ENCODE data around the gene VTCN1. TPM values are rescaled to one million over a fixed set of nuclear protein-coding genes. Genes with fewer than 3 reads are reported as not detected.

The VTCN1 gene
- polyA plus RNA-seq, 2 of the 4 experiments (the other 2 are of a cell fraction) = 0.04 to 0.18 TPM

- 85% methylated on average over 4 of the region's 4 CpGs for WGBS (ENCODE audit: missing lambda C conversion rate)
- no peak for FAIRE-seq
- CTCF ChIA-PET = interaction anchor here (2.0 kb wide), 1 partner anchor 30 kb away, joined by 9 read pairs; no protein-coding TSS in a partner anchor
Observed at GRCh38 chr1:117097443-117097842, 113.3 kb downstream of the VTCN1 start.

GRCh38 chr1:117096951-117097408 lies 113.7 kb downstream of the VTCN1 start:
- no peak for FAIRE-seq
- POLR2A ChIA-PET = no interaction called here
- 95% methylated on average over 3 of the region's 3 CpGs for WGBS (ENCODE audit: missing lambda C conversion rate)

More at GRCh38 chr1:117097443-117097842, 113.3 kb downstream of the VTCN1 start:
- Histone ChIP-seq H3K4me3 (no peak overlapping the region), H3K4me1 (peaks cover 14% of the 10 kb centered on the region), H3K4me2 (no peak overlapping the region), H3K27ac (no peak overlapping the region), H3K9me3 (no peaks in the 10 kb centered on the region)
- TF ChIP-seq ZSCAN20 (CRISPR knock-in tag; IDR thresholded peaks at IDR 0.05) (no peak), BCL3 (IDR thresholded peaks at IDR 0.05) (no peak), JUN (IDR thresholded peaks at IDR 0.05) (no peak), HES2 (IDR thresholded peaks at IDR 0.05) (no peak)
- POLR2A ChIA-PET = no interaction called here
- no peak for ATAC-seq
- DNase-seq (ENCODE audit: low read depth in 1 of 2, low spot score in 1 of 2) = no peak

More at GRCh38 chr1:117096951-117097408, 113.7 kb downstream of the VTCN1 start:
- no peak overlapping the region for H3K4me3 ChIP-seq
- no peaks in the 10 kb centered on the region for H3K9me3 ChIP-seq
- no peak overlapping the region for H3K4me2 ChIP-seq
- H3K27ac ChIP-seq = no peak overlapping the region
- no peak for ATAC-seq
- DNase-seq (ENCODE audit: low read depth in 1 of 2, low spot score in 1 of 2) = no peak
- H3K4me1 ChIP-seq = peaks cover 14% of the 10 kb centered on the region
- no peak for TF ChIP-seq POLR2A (IDR thresholded peaks at IDR 0.05; ENCODE audit: low read length)
- TF ChIP-seq HMGXB4 (CRISPR knock-in tag; IDR thresholded peaks at IDR 0.05; ENCODE audit: borderline replicate concordance) = no peak
- no peak for TF ChIP-seq KDM1A (IDR thresholded peaks at IDR 0.05; ENCODE audit: low read depth)
- no peak for TF ChIP-seq FOXS1 (CRISPR knock-in tag; IDR thresholded peaks at IDR 0.05)
- no peak for TF ChIP-seq RAD21 (conservative IDR thresholded peaks at IDR 0.05 in 1 of 2, IDR thresholded peaks at IDR 0.05 in 1 of 2)
- TF ChIP-seq HDAC2 (IDR thresholded peaks at IDR 0.05) = no peak
- no peak for TF ChIP-seq FOSL2 (IDR thresholded peaks at IDR 0.05)
- no peak for TF ChIP-seq FOSL2 (CRISPR knock-in tag; IDR thresholded peaks at IDR 0.05)
- TF ChIP-seq ZC3H11A (IDR thresholded peaks at IDR 0.05) = no peak
- TF ChIP-seq CHD2 (IDR thresholded peaks at IDR 0.05; ENCODE audit: low read length, partially characterized antibody) = no peak
- TF ChIP-seq USF2 (IDR thresholded peaks at IDR 0.05) = no peak
- TF ChIP-seq HOXB5 (CRISPR knock-in tag; IDR thresholded peaks at IDR 0.05) = no peak
- TF ChIP-seq NPAS2 (CRISPR knock-in tag; IDR thresholded peaks at IDR 0.05; ENCODE audit: borderline replicate concordance) = no peak
- TF ChIP-seq CBX8 (IDR thresholded peaks at IDR 0.05) = no peak
- TF ChIP-seq TP53 (CRISPR knock-in tag; IDR thresholded peaks at IDR 0.05) = no peak
- no peak for TF ChIP-seq KDM5A (IDR thresholded peaks at IDR 0.05)
- TF ChIP-seq BCL3 (IDR thresholded peaks at IDR 0.05) = no peak
- TF ChIP-seq HOXA7 (CRISPR knock-in tag; IDR thresholded peaks at IDR 0.05) = no peak
- no peak for TF ChIP-seq JUNB (IDR thresholded peaks at IDR 0.05)
- CTCF ChIA-PET = interaction anchor here (2.0 kb wide), 1 partner anchor 30 kb away, joined by 9 read pairs; no protein-coding TSS in a partner anchor

All from A549 (cell line).